ENCODE data around the gene FADS3. TPM values are rescaled to one million over a fixed set of nuclear protein-coding genes. Genes with fewer than 3 reads are reported as not detected.

FADS3 gene
- 10 to 100 TPM in 3 of 5 donors, 1 to 10 TPM in 2; 7.6 to 17.9 (median 11.1) TPM for polyA plus RNA-seq (ENCODE audit: insufficient read depth in 1 of 5, insufficient read length in 5 of 5, low replicate concordance in 1 of 5)
- long read RNA-seq, donor 1, partial matches to known transcripts, result 0 of 2 reads
- long read RNA-seq, donor 1, other reads (novel, unspliced or antisense), result 0 of 2 reads
- long read RNA-seq, donor 2, partial matches to known transcripts, result 0 of 1 reads
- long read RNA-seq, donor 2, other reads (novel, unspliced or antisense), result 0 of 1 reads
- long read RNA-seq, donor 3, partial matches to known transcripts, result 0 of 3 reads
- long read RNA-seq, donor 3, other reads (novel, unspliced or antisense), result 0 of 3 reads
- long read RNA-seq, donor 4, partial matches to known transcripts, result 0 of 2 reads
- long read RNA-seq, donor 4, other reads (novel, unspliced or antisense), result 0 of 2 reads
- long read RNA-seq, donor 5, result 0 reads
- long read RNA-seq, donor 6, transcript FADS3-201 (12 exons, 1,779 nt), result major isoform, 5 of 5 reads
- long read RNA-seq, donor 6, partial matches to known transcripts, result 0 of 5 reads
- long read RNA-seq, donor 6, other reads (novel, unspliced or antisense), result 0 of 5 reads
- long read RNA-seq, donor 7, transcript FADS3-201 (12 exons, 1,779 nt), result major isoform, 5 of 6 reads
- long read RNA-seq, donor 7, partial matches to known transcripts, result 0 of 6 reads
- long read RNA-seq, donor 7, other reads (novel, unspliced or antisense), result 0 of 6 reads
- long read RNA-seq, donor 8, result 0 reads

- DNase-seq, result peak; percentile 58 to 60
Observed at GRCh38 chr11:61891331-61892084, at the start of gene FADS3. Gene FADS3 (minus strand): TSS chr11:61891545. CDS start chr11:61891381, 164 bp downstream.

- DNase-seq, result no peak
Observed at GRCh38 chr11:61940466-61940865, 49.1 kb upstream of the FADS3 start.

GRCh38 chr11:61935861-61936260 is 44.5 kb upstream of the FADS3 start:
- DNase-seq, result no peak

- DNase-seq, result no peak
Observed at GRCh38 chr11:61930933-61931332, 39.6 kb upstream of the FADS3 start.

GRCh38 chr11:61928606-61929005 is 37.3 kb upstream of the FADS3 start:
- no peak for DNase-seq

GRCh38 chr11:61927501-61927900 is 36.2 kb upstream of the FADS3 start:
- DNase-seq, result no peak

- DNase-seq, result no peak
Observed at GRCh38 chr11:61926235-61926634, 34.9 kb upstream of the FADS3 start.

- no peak for DNase-seq
Observed at GRCh38 chr11:61925736-61926135, 34.4 kb upstream of the FADS3 start.

GRCh38 chr11:61924064-61924455 is 32.7 kb upstream of the FADS3 start:
- DNase-seq, result no peak

- DNase-seq, result peak; percentile 62 to 73
Observed at GRCh38 chr11:61923166-61924063, 32.1 kb upstream of the FADS3 start.

- peak in 1 of 2 donors; percentile 59 for DNase-seq
Observed at GRCh38 chr11:61922539-61922938, 31.2 kb upstream of the FADS3 start.

- DNase-seq, result no peak
Observed at GRCh38 chr11:61921446-61921845, 30.1 kb upstream of the FADS3 start.

GRCh38 chr11:61919705-61920631 is 28.6 kb upstream of the FADS3 start:
- no peak for DNase-seq

- DNase-seq, result no peak
Observed at GRCh38 chr11:61918938-61919704, 27.8 kb upstream of the FADS3 start.

- DNase-seq, result no peak
Observed at GRCh38 chr11:61918251-61918937, 27.0 kb upstream of the FADS3 start.

- DNase-seq, result peak; percentile 57 to 60
Observed at GRCh38 chr11:61917334-61918109, 26.2 kb upstream of the FADS3 start, which contains the start of gene RAB3IL1. Gene RAB3IL1 (minus strand): TSS chr11:61917566. CDS start chr11:61917367, 199 bp downstream.

- DNase-seq, result no peak
Observed at GRCh38 chr11:61916737-61917333, 25.5 kb upstream of the FADS3 start.

Measured in right lung (tissue), 10 donors.